HG02981 (cell line): ENCODE measurements around the gene KCNMA1.
"Not testable (repeated sequence)": the region's sequence is repeated elsewhere in the genome, so short reads cannot be mapped to it uniquely, and the experiment has no call there.

ENCODE experiments used
- ATAC-seq: cut with Tn5 transposase; IDR thresholded peaks from one replicate; pipeline ENCODE4 v1.9.1; 2021; ENCODE audit warnings: mild to moderate bottlenecking, moderate library complexity; ENCODE audit not compliant: unreplicated experiment

The KCNMA1 gene

GRCh38 chr10:77608281-77608680 lies 29.3 kb downstream of the KCNMA1 start:
- ATAC-seq: no peak

GRCh38 chr10:77606751-77607150 lies 30.9 kb downstream of the KCNMA1 start:
- no peak for ATAC-seq

- no peak for ATAC-seq
Measured at GRCh38 chr10:77605466-77605865, 32.1 kb downstream of the KCNMA1 start.

- no peak for ATAC-seq
Measured at GRCh38 chr10:77604941-77605351, 32.7 kb downstream of the KCNMA1 start.

GRCh38 chr10:77604063-77604462 lies 33.5 kb downstream of the KCNMA1 start:
- no peak for ATAC-seq

GRCh38 chr10:77603534-77603927 lies 34.1 kb downstream of the KCNMA1 start:
- ATAC-seq: peak; percentile 60

GRCh38 chr10:77602913-77603533 lies 34.6 kb downstream of the KCNMA1 start:
- no peak for ATAC-seq

GRCh38 chr10:77602231-77602912 lies 35.2 kb downstream of the KCNMA1 start:
- ATAC-seq: no peak

GRCh38 chr10:77601488-77601887 lies 36.1 kb downstream of the KCNMA1 start:
- no peak for ATAC-seq

GRCh38 chr10:77600640-77601039 lies 37.0 kb downstream of the KCNMA1 start:
- no peak for ATAC-seq

GRCh38 chr10:77599651-77600050 lies 38.0 kb downstream of the KCNMA1 start:
- no peak for ATAC-seq

- ATAC-seq: no peak
Measured at GRCh38 chr10:77598606-77599005, 39.0 kb downstream of the KCNMA1 start.

- no peak for ATAC-seq
Measured at GRCh38 chr10:77597560-77597959, 40.0 kb downstream of the KCNMA1 start.

- ATAC-seq: no peak
Measured at GRCh38 chr10:77594471-77594783, 43.2 kb downstream of the KCNMA1 start.

GRCh38 chr10:77593771-77594470 lies 43.7 kb downstream of the KCNMA1 start:
- ATAC-seq: no peak

- no peak for ATAC-seq
Measured at GRCh38 chr10:77592946-77593636, 44.5 kb downstream of the KCNMA1 start.

- ATAC-seq: no peak
Measured at GRCh38 chr10:77592510-77592909, 45.1 kb downstream of the KCNMA1 start.

- ATAC-seq: no peak
Measured at GRCh38 chr10:77591238-77591880, 46.2 kb downstream of the KCNMA1 start.

- no peak for ATAC-seq
Measured at GRCh38 chr10:77590344-77591237, 47.0 kb downstream of the KCNMA1 start.

GRCh38 chr10:77589703-77590102 lies 47.9 kb downstream of the KCNMA1 start:
- ATAC-seq: not testable (repeated sequence)
